Measurements from ENCODE around the gene TMEM232.

- TF ChIP-seq CTCF (IDR thresholded peaks at IDR 0.05; ENCODE audit: extremely low read depth in 1 of 2, insufficient read depth in 1 of 2, low read depth in 1 of 2, low read length in 2 of 2), result no peak
- TF ChIP-seq GATA2 (IDR thresholded peaks at IDR 0.05; ENCODE audit: insufficient read depth, insufficient read length, low read depth, low read length), result no peak
- TF ChIP-seq POLR2AphosphoS5 (IDR thresholded peaks at IDR 0.05; ENCODE audit: insufficient read depth, low read depth, low read length), result no peak
- no peak for TF ChIP-seq MYC (IDR thresholded peaks at IDR 0.05; ENCODE audit: low read depth, low read length)
- TF ChIP-seq POLR2A (IDR thresholded peaks at IDR 0.05; ENCODE audit: low read depth, low read length), result no peak
These were observed 107.5 kb downstream of the TMEM232 start for GRCh38 chr5:110618941-110619340.
